Stimulated activated CD4-positive, alpha-beta T cell treated with anti-CD3 and anti-CD28 coated beads, Interleukin-4, amount 100 ng/mL, for 48 hours (primary cell): ENCODE data around the gene FZD8.

Experiments used
- DNase-seq, 2 donors: peaks; one replicate each; pipeline ENCODE4 v3.0.0-alpha.2; 2020; ENCODE audit warnings: low read depth in 2 of 2

Gene FZD8

DNA sequence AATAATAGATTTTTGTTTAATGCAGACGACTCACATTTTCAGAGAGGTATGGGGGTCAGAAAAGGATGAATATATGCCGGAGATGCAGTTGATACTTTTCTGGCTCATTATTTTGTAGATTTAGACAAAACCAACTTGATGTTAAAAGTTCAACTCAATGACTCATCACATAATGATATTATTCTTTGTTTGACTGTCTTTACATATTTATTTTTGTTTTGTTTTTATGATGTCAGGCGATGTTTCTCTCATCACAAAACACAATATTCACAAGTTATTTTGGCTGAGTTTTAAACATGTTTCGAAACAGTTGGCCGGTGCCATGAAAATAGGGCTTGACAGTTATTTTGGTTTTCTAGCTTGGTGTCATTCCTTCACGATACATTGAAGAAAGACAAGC lies 35.7 kb downstream of the FZD8 start:
- no peak for DNase-seq

DNA sequence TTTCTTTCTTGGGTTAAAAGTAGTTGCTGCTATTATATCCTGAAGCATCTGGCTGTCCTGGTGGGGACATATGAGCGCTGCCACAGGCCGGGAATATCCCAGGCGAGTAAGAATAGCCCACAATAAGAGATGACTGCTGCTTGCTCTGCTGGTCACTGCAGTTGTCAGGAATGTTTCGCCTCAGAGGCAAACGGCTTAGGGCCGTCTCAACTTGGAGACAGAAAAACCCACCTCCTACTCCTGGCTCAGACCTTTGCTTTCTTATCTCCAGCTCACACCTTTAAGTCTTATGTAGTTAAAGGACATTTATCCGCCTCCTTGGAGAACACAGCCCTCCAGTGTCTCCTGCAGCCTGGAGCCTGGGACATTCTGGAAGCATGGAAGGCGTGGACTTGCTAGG lies 36.9 kb downstream of the FZD8 start, which contains the start of gene GJD4:
TSS of gene GJD4 (plus strand) at position 151 of the 400 bp plus-strand sequence. CDS start at position 378, 227 bp downstream.
- DNase-seq: no peak

DNA sequence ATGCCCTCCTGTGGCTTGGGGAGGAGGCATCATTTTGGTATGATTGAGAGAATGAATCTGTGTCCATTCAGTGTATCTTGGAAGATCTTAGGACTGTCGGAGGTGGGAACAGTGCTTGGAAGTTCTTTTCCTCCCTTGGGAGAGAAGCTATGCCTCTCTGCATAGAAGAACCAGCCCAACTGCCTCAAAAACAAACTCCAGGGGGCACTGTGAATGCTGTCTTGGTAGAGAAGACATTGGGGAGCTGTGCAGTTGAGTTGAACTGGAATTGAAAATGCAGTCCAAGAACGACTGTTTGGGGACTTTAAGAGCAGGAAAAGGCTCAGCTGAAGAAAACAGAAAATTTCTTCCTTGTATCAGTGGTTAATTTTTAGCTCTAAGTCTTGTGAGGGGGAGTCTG lies 41.9 kb downstream of the FZD8 start:
- DNase-seq: no peak

DNA sequence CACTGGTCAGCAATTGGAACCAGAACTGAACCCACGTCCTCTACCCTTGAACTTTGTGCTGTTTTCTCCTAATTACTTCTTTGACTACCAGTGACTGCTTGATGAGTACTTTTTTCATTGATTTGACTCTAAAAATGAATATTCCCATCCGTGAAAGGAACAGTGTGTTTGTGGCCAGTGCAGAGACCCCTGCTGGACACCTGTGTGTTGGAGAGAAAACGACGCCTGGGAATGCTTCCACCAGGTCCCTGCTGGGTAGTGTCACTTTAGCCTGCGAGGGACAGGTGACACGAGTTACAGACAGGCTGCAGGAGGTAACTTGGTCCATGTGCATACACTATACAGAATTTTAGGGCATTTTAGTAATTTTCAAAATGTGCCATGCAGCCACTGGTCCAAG lies 43.7 kb downstream of the FZD8 start:
- DNase-seq: no peak

DNA sequence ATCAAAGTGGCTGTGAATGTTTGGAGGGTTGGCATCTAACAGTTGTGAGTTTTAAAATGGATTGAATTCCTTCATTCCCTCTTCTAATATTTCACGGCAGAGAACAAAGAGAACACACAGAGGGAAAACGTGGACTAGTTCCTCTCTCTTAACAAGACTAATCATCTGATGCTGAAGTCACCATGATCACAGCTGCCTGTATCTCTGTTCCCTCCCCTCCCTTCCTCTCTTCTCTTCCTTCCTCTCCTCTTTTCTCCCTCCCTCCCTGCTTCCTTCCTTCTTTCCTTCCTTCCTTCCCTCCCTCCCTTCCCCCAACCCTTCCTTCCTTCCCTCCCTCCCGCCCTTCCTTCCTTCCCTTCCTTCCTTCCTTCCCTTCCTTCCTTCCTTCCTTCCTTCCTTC lies 47.0 kb downstream of the FZD8 start:
- DNase-seq: no peak

DNA sequence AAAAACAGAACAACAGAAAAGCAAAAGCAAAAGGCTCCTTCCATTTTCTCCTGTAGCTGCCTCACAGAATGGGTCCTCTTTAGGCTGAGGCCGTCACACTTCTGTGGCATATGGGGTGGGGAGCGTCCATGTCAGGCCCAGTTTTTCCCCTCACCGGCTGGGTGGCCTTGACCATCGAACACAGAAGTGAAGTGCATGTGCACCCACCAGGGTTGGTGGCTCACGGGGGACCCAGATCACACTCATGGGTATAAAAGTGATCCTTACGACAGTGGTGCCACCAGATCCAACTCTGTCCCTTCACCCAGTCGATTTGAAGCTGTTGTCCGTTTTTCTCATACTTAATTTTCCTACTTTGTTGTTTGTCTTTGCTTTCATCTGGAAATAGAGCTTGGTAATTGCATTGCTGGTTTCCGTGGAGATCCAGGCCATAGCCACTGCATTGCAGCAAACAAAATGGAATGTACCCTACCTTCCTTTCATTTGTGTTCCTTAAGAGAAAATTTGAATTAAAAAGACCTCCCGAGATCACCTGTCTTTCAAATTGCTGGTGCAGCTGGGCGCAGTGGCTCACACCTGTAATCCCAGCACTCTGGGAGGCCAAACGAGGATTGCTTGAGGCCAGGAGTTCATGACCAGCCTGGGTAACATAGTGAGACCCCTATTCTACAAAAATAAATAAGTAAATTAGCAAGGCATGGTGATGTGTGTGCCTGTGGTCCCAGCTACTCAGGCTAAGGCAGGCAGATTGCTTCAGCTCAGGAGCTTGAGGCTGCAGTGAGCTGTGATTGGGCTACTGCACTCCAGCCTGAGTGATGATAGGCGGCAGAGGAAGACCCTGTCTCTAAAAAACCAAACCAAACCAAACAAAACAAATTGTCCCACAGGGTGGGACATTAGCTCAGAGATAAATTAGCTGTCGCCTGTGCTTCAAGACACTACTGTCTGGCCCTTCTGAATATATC lies 47.7 kb downstream of the FZD8 start:
- DNase-seq: no peak

DNA sequence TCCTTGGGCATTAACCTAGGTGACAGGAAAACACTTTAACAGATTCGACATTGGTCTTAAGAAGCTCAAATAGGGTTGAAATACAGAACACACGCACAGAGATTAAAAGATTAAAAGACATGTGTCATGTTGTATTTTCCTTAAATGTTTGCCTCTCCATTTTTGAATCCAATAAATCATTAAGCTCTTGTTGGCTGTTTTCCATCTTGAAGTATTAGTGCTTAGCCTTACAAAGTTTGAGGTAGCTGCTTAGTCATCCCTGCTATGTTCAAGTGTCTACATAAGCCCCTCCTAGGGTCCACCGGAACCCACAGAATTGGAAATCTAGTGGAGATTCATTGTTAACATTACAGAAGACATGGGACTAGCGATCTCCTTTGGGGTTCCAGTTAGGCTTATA lies 49.7 kb downstream of the FZD8 start:
- no peak for DNase-seq

DNA sequence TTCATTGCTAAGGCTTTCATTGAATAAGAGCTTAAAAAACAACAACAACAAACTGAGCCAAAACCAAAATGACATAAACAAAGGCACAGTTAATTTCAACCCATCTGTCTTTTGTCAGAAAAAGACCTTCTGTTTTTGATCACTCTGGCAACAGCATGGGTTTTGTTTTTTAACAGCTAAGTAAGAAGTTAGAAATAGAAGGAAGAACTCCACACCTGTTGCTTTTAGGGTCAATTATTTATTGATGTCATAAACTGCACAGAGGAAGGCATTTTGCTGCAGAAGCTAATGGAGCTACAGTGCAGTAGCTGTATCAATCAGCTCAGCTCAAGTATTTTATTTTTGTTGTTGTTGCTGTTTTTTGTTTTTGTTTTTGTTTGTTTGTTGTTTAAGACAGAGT lies 53.3 kb downstream of the FZD8 start:
- no peak for DNase-seq
